HCT116 (cell line): ENCODE measurements around the gene ALK. TPM values are rescaled to one million over a fixed set of nuclear protein-coding genes. Genes with fewer than 3 reads are reported as not detected.

Experiments
- ATAC-seq: fragments of 200-7000 bp; cut with Tn5 transposase; 2 replicates; pipeline ENCODE4 v1.9.1; 2020; ENCODE audit warnings: mild to moderate bottlenecking, moderate library complexity
- BruUV-seq: library from RNA; stranded (reverse); fragments of 400-500 nt; replicated peaks from 2 replicates; lab custom pipeline; 2021; lab: Mats Ljungman, UMichigan
- CTCF ChIA-PET: fragments of 300-600 bp; sonication (Branson Sonifier 250); formaldehyde crosslinking; loops from one replicate; lab custom pipeline; 2021; ENCODE audit warnings: antibody characterized with exemption; lab: Charles Lee
- POLR2A ChIA-PET: fragments of 300-600, 350-600 bp; sonication (Branson Sonifier 250); formaldehyde crosslinking; loops from one replicate; lab custom pipeline; 2021; ENCODE audit warnings: antibody characterized with exemption; lab: Charles Lee
- RAD21 ChIA-PET, 2 experiments: fragments of 300-600 bp; sonication (Branson Sonifier 250); formaldehyde crosslinking; loops; one replicate each; lab custom pipeline; 2023; ENCODE audit warnings: low total read pairs in 2 of 2; ENCODE audit not compliant: uncharacterized antibody in 2 of 2, unreplicated experiment in 2 of 2, low non-redundant PET in 1 of 2; lab: Charles Lee
- DNase-seq: peaks from one replicate; pipeline ENCODE4 v3.0.0-alpha.2; 2010; ENCODE audit warnings: low read depth, low spot score
- H2AFZ ChIP-seq: fragments of 200-600 bp; shearing (Covaris generic), sonication (generic); 2 replicates; pipeline ENCODE4 v1.6.1; 2017; ENCODE audit warnings: low read depth, mixed run types, mixed read lengths, antibody characterized with exemption, low read length; ENCODE audit not compliant: poor library complexity, severe bottlenecking
- H3K27ac ChIP-seq: 2 replicates; pipeline ENCODE4 v1.5.1; 2012; ENCODE audit warnings: low read depth, low read length
- H3K27me3 ChIP-seq: fragments of 200-600 bp; sonication (generic); 2 replicates; pipeline ENCODE4 v1.6.1; 2016; ENCODE audit warnings: mixed run types, low read length, mixed read lengths; ENCODE audit not compliant: insufficient read depth
- H3K36me3 ChIP-seq, 2 experiments: fragments of 200-500 bp in 1 of 2; fragments of 200-600 bp in 1 of 2; sonication (Bioruptor generic) in 1 of 2; sonication (generic) in 1 of 2; 2 replicates each; pipeline versions ENCODE4 v1.5.1 to v1.6.1; 2014 to 2016; ENCODE audit warnings: low read length in 2 of 2, inconsistent platforms in 1 of 2, mixed read lengths in 1 of 2, mixed run types in 1 of 2; ENCODE audit not compliant: insufficient read depth in 2 of 2, control insufficient read depth in 1 of 2
- H3K4me1 ChIP-seq, 2 experiments: fragments of 200-600 bp in 1 of 2; sonication (generic) in 1 of 2; 2 replicates each; pipeline versions ENCODE4 v1.5.1 to v1.6.1; 2012 to 2017; ENCODE audit warnings: low read length in 2 of 2, inconsistent platforms in 1 of 2, mild to moderate bottlenecking in 1 of 2, mixed read lengths in 1 of 2, mixed run types in 1 of 2, moderate library complexity in 1 of 2; ENCODE audit not compliant: insufficient read depth in 2 of 2, control insufficient read depth in 1 of 2
- H3K4me2 ChIP-seq: fragments of 200-600 bp; sonication (generic); 2 replicates; pipeline ENCODE4 v1.6.1; 2017; ENCODE audit warnings: mixed run types, low read length, mixed read lengths
- H3K4me3 ChIP-seq, 2 experiments: fragments of 200-600 bp in 1 of 2; sonication (generic) in 1 of 2; replicated peaks in 1 of 2; 2 replicates each; pipeline ENCODE4 v1.5.1; 2011 to 2016; ENCODE audit warnings: low read length in 2 of 2, control low read depth in 1 of 2, low read depth in 1 of 2, mild to moderate bottlenecking in 1 of 2, mixed read lengths in 1 of 2, mixed run types in 1 of 2
- H3K79me2 ChIP-seq: fragments of 200-600 bp; sonication (generic); 2 replicates; pipeline ENCODE4 v1.6.1; 2017; ENCODE audit warnings: mild to moderate bottlenecking, mixed run types, low read length, moderate library complexity, mixed read lengths; ENCODE audit not compliant: insufficient read depth
- H3K9ac ChIP-seq: fragments of 200-600 bp; sonication (generic); 2 replicates; pipeline ENCODE4 v1.6.1; 2016; ENCODE audit warnings: low read length, mixed read lengths
- H3K9me2 ChIP-seq: fragments of 200-600 bp; sonication (generic), shearing (Covaris generic); 2 replicates; pipeline ENCODE4 v1.6.1; 2017; ENCODE audit warnings: mixed run types, mild to moderate bottlenecking, moderate library complexity; ENCODE audit not compliant: insufficient read depth
- H3K9me3 ChIP-seq, 2 experiments: fragments of 200-500 bp in 1 of 2; fragments of 200-600 bp in 1 of 2; sonication (Bioruptor generic) in 1 of 2; sonication (generic) in 1 of 2; 2 replicates each; pipeline ENCODE4 v1.6.1; 2014 to 2017; ENCODE audit warnings: low read length in 2 of 2, mixed read lengths in 2 of 2, inconsistent platforms in 1 of 2, low read depth in 1 of 2, mild to moderate bottlenecking in 1 of 2, mixed run types in 1 of 2, moderate library complexity in 1 of 2; ENCODE audit not compliant: control insufficient read depth in 1 of 2, insufficient read depth in 1 of 2
- H4K20me1 ChIP-seq: fragments of 200-600 bp; sonication (generic), shearing (Covaris generic); 2 replicates; pipeline ENCODE4 v1.6.1; 2017; ENCODE audit warnings: mixed run types, mild to moderate bottlenecking, moderate library complexity; ENCODE audit not compliant: insufficient read depth
- ATF3 ChIP-seq: IDR thresholded peaks from 2 replicates; pipeline ENCODE4 v1.6.1; 2012
- CBX3 ChIP-seq: IDR thresholded peaks from 2 replicates; pipeline ENCODE4 v1.6.1; 2012; ENCODE audit warnings: low read depth
- CEBPB ChIP-seq: IDR thresholded peaks from 2 replicates; pipeline ENCODE4 v1.6.1; 2012; ENCODE audit warnings: low read depth
- CTCF ChIP-seq, 3 experiments: fragments of 200-600 bp in 1 of 3; sonication (generic) in 1 of 3; IDR thresholded peaks in 2 of 3; conservative IDR thresholded peaks in 1 of 3; 2 replicates each; pipeline ENCODE4 v1.5.1; 2012 to 2017; ENCODE audit warnings: low read depth in 2 of 3, low read length in 2 of 3, antibody characterized with exemption in 1 of 3, borderline replicate concordance in 1 of 3, control low read depth in 1 of 3, mild to moderate bottlenecking in 1 of 3, mixed read lengths in 1 of 3, mixed run types in 1 of 3, moderate library complexity in 1 of 3; ENCODE audit not compliant: insufficient read depth in 1 of 3
- EGR1 ChIP-seq: IDR thresholded peaks from 2 replicates; pipeline ENCODE4 v1.6.1; 2012; ENCODE audit warnings: low read depth
- ELF1 ChIP-seq: IDR thresholded peaks from 2 replicates; pipeline ENCODE4 v1.6.1; 2012; ENCODE audit warnings: low read depth, borderline replicate concordance
- EZH2 ChIP-seq: fragments of 200-600 bp; sonication (generic); IDR thresholded peaks from 2 replicates; pipeline ENCODE4 v1.6.1; 2017; ENCODE audit warnings: antibody characterized with exemption, mixed run types
- EZH2phosphoT487 ChIP-seq: fragments of 200-600 bp; IDR thresholded peaks from 2 replicates; pipeline ENCODE4 v1.6.1; 2018; ENCODE audit warnings: antibody characterized with exemption, borderline replicate concordance
- FOSL1 ChIP-seq: IDR thresholded peaks from 2 replicates; pipeline ENCODE4 v1.6.1; 2012; ENCODE audit warnings: low read depth
- RAD21 ChIP-seq: IDR thresholded peaks from 2 replicates; pipeline ENCODE4 v1.6.1; 2012; ENCODE audit warnings: low read depth, mild to moderate bottlenecking
- SRF ChIP-seq: IDR thresholded peaks from 2 replicates; pipeline ENCODE4 v1.6.1; 2012; ENCODE audit warnings: low read depth
- TCF7L2 ChIP-seq: IDR thresholded peaks from 2 replicates; pipeline ENCODE4 v1.7.0; 2011; ENCODE audit warnings: borderline replicate concordance, inconsistent platforms; ENCODE audit not compliant: insufficient read depth, insufficient read length; ENCODE audit errors: extremely low read depth
- ZFX ChIP-seq: fragments of 450-650 bp; IDR thresholded peaks from 2 replicates; pipeline ENCODE4 v1.6.1; 2017
- ZNF274 ChIP-seq: fragments of 200-500 bp; sonication (Bioruptor generic); IDR thresholded peaks from 2 replicates; pipeline ENCODE4 v1.6.1; 2014; ENCODE audit warnings: mild to moderate bottlenecking, low read depth, low read length, inconsistent platforms
- intact Hi-C: fragments of 100-400 bp; cut with micrococcal nuclease; formaldehyde crosslinking; loops from 2 replicates; pipeline ENCODE4 v1.10.0; 2022
- total RNA-seq: library from RNA; stranded (reverse); gene quantifications from one replicate; pipeline ENCODE4 v1.2.1, GENCODE V29; 2021; ENCODE audit not compliant: unreplicated experiment

The ALK gene
- total RNA-seq, 1 experiment from 2014 or later: not detected

GRCh38 chr2:29251406-29251805 is 670.0 kb downstream of the ALK start:
- H3K4me1 ChIP-seq: no peaks in the 10 kb centered on the region
- H3K27me3 ChIP-seq: peaks cover 11% of the 10 kb centered on the region; the same call in 1 of the 2 replicates
- no peaks in the 10 kb centered on the region for H3K79me2 ChIP-seq
- CTCF ChIA-PET: no interaction called here
- RAD21 ChIA-PET: interaction anchor here in 1 of 2 experiments (0.6 kb wide), 1 partner anchor 895 kb away, joined by 9 read pairs; no protein-coding TSS in a partner anchor
- H2AFZ ChIP-seq: no peak overlapping the region
- DNase-seq: no peak
- no peak overlapping the region for H3K4me3 ChIP-seq
- BruUV-seq: no TSS peak
- H3K36me3 ChIP-seq: no peaks in the 10 kb centered on the region
- TF ChIP-seq CTCF (IDR thresholded peaks at IDR 0.05 in 2 of 3, conservative IDR thresholded peaks at IDR 0.05 in 1 of 3; ENCODE audit: borderline replicate concordance in 1 of 3, insufficient read depth in 1 of 3, low read depth in 2 of 3, low read length in 2 of 3) (no peak), ZFX (no peak), SRF (no peak), ELF1 (no peak)
- no peak overlapping the region for H3K27ac ChIP-seq
- H3K9me3 ChIP-seq: no peaks in the 10 kb centered on the region
- H3K9ac ChIP-seq: no peak overlapping the region
- no peak for ATAC-seq
- H4K20me1 ChIP-seq: no peaks in the 10 kb centered on the region
- intact Hi-C loops: no loop called here
- no peak overlapping the region for H3K4me2 ChIP-seq
- H3K9me2 ChIP-seq: no peaks in the 10 kb centered on the region
- POLR2A ChIA-PET: no interaction called here

GRCh38 chr2:29250977-29251376 is 670.4 kb downstream of the ALK start:
- Histone ChIP-seq H3K36me3 (no peaks in the 10 kb centered on the region), H3K9me3 (no peaks in the 10 kb centered on the region), H3K27me3 (peaks cover 11% of the 10 kb centered on the region; the same call in 1 of the 2 replicates), H2AFZ (no peak overlapping the region), H3K9ac (no peak overlapping the region), H3K4me1 (no peaks in the 10 kb centered on the region), H3K9me2 (no peaks in the 10 kb centered on the region), H3K27ac (no peak overlapping the region), H3K4me2 (no peak overlapping the region), H3K79me2 (no peaks in the 10 kb centered on the region), H4K20me1 (no peaks in the 10 kb centered on the region), H3K4me3 (no peak overlapping the region)
- POLR2A ChIA-PET: no interaction called here
- intact Hi-C loops: no loop called here
- BruUV-seq: no TSS peak
- no peak for TF ChIP-seq CEBPB
- TF ChIP-seq EGR1: no peak
- TF ChIP-seq ZFX: no peak
- no peak for TF ChIP-seq CBX3
- TF ChIP-seq RAD21: no peak
- TF ChIP-seq EZH2: no peak
- TF ChIP-seq FOSL1: no peak
- TF ChIP-seq ATF3: no peak
- TF ChIP-seq EZH2phosphoT487: no peak
- no peak for TF ChIP-seq SRF
- TF ChIP-seq ELF1: no peak
- no peak for TF ChIP-seq ZNF274
- TF ChIP-seq TCF7L2: no peak
- RAD21 ChIA-PET: no interaction called here
- DNase-seq (no peak), ATAC-seq (no peak)
- CTCF ChIA-PET: no interaction called here
